ENCODE results near the gene TRMT2B.

- TF ChIP-seq POLR2A (IDR thresholded peaks at IDR 0.05) (no peak), CTCF (IDR thresholded peaks at IDR 0.05) (no peak)
Observed at GRCh38 chrX:101078716-101079598, 27.0 kb upstream of the TRMT2B start, which contains the start of gene TMEM35A.
